K562 (cell line): ENCODE data around the gene ANKS1B. TPM values are rescaled to one million over a fixed set of nuclear protein-coding genes. Genes with fewer than 3 reads are reported as not detected.

ENCODE experiments used
- ATAC-seq: fragments of 200-7000 bp; cut with Tn5 transposase; 3 replicates; pipeline ENCODE4 v1.9.1; 2020; ENCODE audit warnings: moderate library complexity
- BruUV-seq: library from RNA; stranded (reverse); fragments of 400-500 nt; replicated peaks from 2 replicates; lab custom pipeline; 2021; lab: Mats Ljungman, UMichigan
- CTCF ChIA-PET: fragments of 300-600 bp; formaldehyde crosslinking; extraction: SDS; loops from one replicate; lab custom pipeline; 2021; ENCODE audit warnings: low intra/inter-chr PET ratio; lab: Yijun Ruan, JAX
- POLR2A ChIA-PET: fragments of 300-600, 350-650 bp; sonication (Branson Sonifier 250); formaldehyde crosslinking; extraction: SDS; loops from one replicate; lab custom pipeline; 2021; ENCODE audit warnings: antibody characterized with exemption, inconsistent platforms; lab: Yijun Ruan, JAX
- DNase-seq, 4 experiments: peaks; one replicate each; pipeline versions ENCODE4 v3.0.0 to v3.0.0-alpha.2; 2011 to 2018; ENCODE audit warnings: low spot score in 3 of 4, mixed read lengths in 3 of 4; ENCODE audit errors: extremely low read depth in 1 of 4
- FAIRE-seq: peaks from 2 replicates; lab custom pipeline; 2011; peaks lifted over from hg19 to GRCh38; lab: Jason Lieb, UNC
- H2AFZ ChIP-seq: 2 replicates; pipeline ENCODE4 v1.6.0; 2011; ENCODE audit warnings: low read depth, low read length, control low read depth, inconsistent platforms
- H3K27ac ChIP-seq: fragments of 200-600 bp; 3 replicates; pipeline ENCODE4 v1.8.0; 2011; ENCODE audit warnings: low read depth, mild to moderate bottlenecking, control low read depth, inconsistent platforms, low read length, moderate library complexity, mixed read lengths; ENCODE audit errors: extremely low read depth
- H3K27me3 ChIP-seq, 2 experiments: fragments of 300-600 bp in 1 of 2; 2 replicates in 1 of 2; 3 replicates in 1 of 2; pipeline versions ENCODE4 v1.6.0 to v1.8.0; 2011; ENCODE audit warnings: inconsistent platforms in 2 of 2, low read length in 2 of 2, mild to moderate bottlenecking in 1 of 2, mixed read lengths in 1 of 2, moderate library complexity in 1 of 2; ENCODE audit not compliant: control insufficient read depth in 2 of 2, insufficient read depth in 2 of 2
- H3K36me3 ChIP-seq: fragments of 300-600 bp; 3 replicates; pipeline ENCODE4 v1.8.0; 2011; ENCODE audit warnings: mild to moderate bottlenecking, low read length, inconsistent platforms; ENCODE audit not compliant: control insufficient read depth, insufficient read depth
- H3K4me1 ChIP-seq, 2 experiments: fragments of 200-600 bp in 1 of 2; replicated peaks in 1 of 2; 2 replicates in 1 of 2; 3 replicates in 1 of 2; pipeline versions ENCODE4 v1.5.1 to v1.8.0; 2011; ENCODE audit warnings: inconsistent platforms in 2 of 2, low read length in 2 of 2, mild to moderate bottlenecking in 1 of 2, mixed read lengths in 1 of 2, moderate library complexity in 1 of 2; ENCODE audit not compliant: control insufficient read depth in 2 of 2, insufficient read depth in 2 of 2
- H3K4me2 ChIP-seq: 2 replicates; pipeline ENCODE4 v1.6.1; 2011; ENCODE audit warnings: low read length, control low read depth, inconsistent platforms, mixed read lengths; ENCODE audit not compliant: insufficient read depth
- H3K4me3 ChIP-seq: fragments of 200-600 bp; sonication (generic), shearing (Covaris generic); 2 replicates; pipeline ENCODE4 v1.5.1; 2016; ENCODE audit warnings: control low read depth, inconsistent platforms
- H3K79me2 ChIP-seq: fragments of 200-600 bp; 3 replicates; pipeline ENCODE4 v1.8.0; 2011; ENCODE audit warnings: low read length, inconsistent platforms; ENCODE audit not compliant: control insufficient read depth, insufficient read depth
- H3K9ac ChIP-seq, 2 experiments: 2 replicates each; pipeline versions ENCODE4 v1.6.0 to v1.6.1; 2011; ENCODE audit warnings: low read depth in 2 of 2, low read length in 2 of 2, control low read depth in 1 of 2, inconsistent platforms in 1 of 2, mild to moderate bottlenecking in 1 of 2, mixed read lengths in 1 of 2; ENCODE audit not compliant: insufficient read depth in 1 of 2
- H3K9me1 ChIP-seq: one replicate; pipeline ENCODE4 v1.6.0; 2011; ENCODE audit warnings: inconsistent platforms, mild to moderate bottlenecking, low read length, moderate library complexity; ENCODE audit not compliant: control insufficient read depth, insufficient read depth
- H3K9me3 ChIP-seq: replicated peaks from 2 replicates; pipeline ENCODE4 v1.5.1; 2011; ENCODE audit warnings: low read depth, low read length, inconsistent platforms; ENCODE audit not compliant: control insufficient read depth, insufficient read depth
- H4K20me1 ChIP-seq: replicated peaks from 2 replicates; pipeline ENCODE4 v1.6.1; 2011; ENCODE audit warnings: low read length, inconsistent platforms, mixed read lengths; ENCODE audit not compliant: control insufficient read depth, insufficient read depth
- ETV1 ChIP-seq: fragments of 450-650 bp; conservative IDR thresholded peaks from 2 replicates; pipeline ENCODE4 v1.6.1; 2016; ENCODE audit warnings: missing genetic modification characterization, control low read depth, low read depth, missing compliant biosample characterization
- HDAC1 ChIP-seq, 2 experiments: fragments of 450-650 bp; IDR thresholded peaks; 2 replicates each; pipeline ENCODE4 v1.6.1; 2016 to 2017; ENCODE audit warnings: inconsistent platforms in 1 of 2, mild to moderate bottlenecking in 1 of 2, moderate library complexity in 1 of 2
- NEUROD1 ChIP-seq: fragments of 150-350 bp; IDR thresholded peaks from 2 replicates; pipeline ENCODE4 v1.6.1; 2014; ENCODE audit warnings: borderline replicate concordance, low read length, low read depth; ENCODE audit not compliant: partially characterized antibody
- RAD21 ChIP-seq, 2 experiments: fragments of 250-450 bp in 1 of 2; fragments of 450-650 bp in 1 of 2; sonication (Bioruptor Pico) in 1 of 2; formaldehyde crosslinking in 1 of 2; IDR thresholded peaks in 1 of 2; conservative IDR thresholded peaks in 1 of 2; 2 replicates each; pipeline versions ENCODE4 v1.4.0 to v1.8.0; 2020 to 2022; ENCODE audit warnings: mild to moderate bottlenecking in 2 of 2, moderate library complexity in 1 of 2
- SLC30A9 ChIP-seq: fragments of 250-450 bp; sonication (Bioruptor Pico); IDR thresholded peaks from 2 replicates; pipeline ENCODE4 v1.8.0; 2022; ENCODE audit warnings: mild to moderate bottlenecking, moderate library complexity
- TBP ChIP-seq: optimal IDR thresholded peaks from 2 replicates; pipeline ENCODE3; 2011; ENCODE audit warnings: low read depth, low read length, improper control_type of control experiment
- TCF3 ChIP-seq: sonication (generic); formaldehyde crosslinking; IDR thresholded peaks from 2 replicates; pipeline ENCODE4 v1.4.0; 2020; ENCODE audit warnings: mild to moderate bottlenecking, missing genetic modification reagents
- TEAD1 ChIP-seq, 2 experiments: fragments of 450-650 bp in 1 of 2; sonication (generic) in 1 of 2; formaldehyde crosslinking; IDR thresholded peaks; 2 replicates each; pipeline versions ENCODE4 v1.4.0 to v1.8.0; 2020 to 2022; ENCODE audit warnings: mild to moderate bottlenecking in 2 of 2, missing genetic modification reagents in 1 of 2
- XRCC5 ChIP-seq: fragments of 200-400 bp; formaldehyde crosslinking; IDR thresholded peaks from 2 replicates; pipeline ENCODE4 v1.6.1; 2017; ENCODE audit warnings: low read depth, mild to moderate bottlenecking, low read length
- ZNF121 ChIP-seq: sonication (generic); formaldehyde crosslinking; conservative IDR thresholded peaks from 2 replicates; pipeline ENCODE4 v1.8.0; 2022; ENCODE audit warnings: missing genetic modification reagents
- ZNF134 ChIP-seq: fragments of 250-450 bp; sonication (Bioruptor Pico); conservative IDR thresholded peaks from 2 replicates; pipeline ENCODE4 v1.4.0; 2020
- WGBS: fragments of 100-300 bp; shearing (Covaris generic); methylation state at CpG from one replicate; pipeline ENCODE4 v1.1.6; 2016; ENCODE audit warnings: low coverage, mixed read lengths; ENCODE audit not compliant: insufficient coverage; ENCODE audit errors: missing lambda C conversion rate; 5-methylcytosine and 5-hydroxymethylcytosine counted together
- in situ Hi-C: fragments of 300-500 bp; cut with MboI; formaldehyde crosslinking; loops from 4 replicates; pipeline ENCODE4 v1.15.0; 2018; ENCODE audit warnings: inconsistent platforms, mixed read lengths
- intact Hi-C: fragments of 100-400 bp; cut with micrococcal nuclease; formaldehyde crosslinking; loops from 2 replicates; pipeline ENCODE4 v1.14.2; 2022
- polyA plus RNA-seq, 8 experiments: library from polyadenylated mRNA; depleted of rRNA in 4 of 8; stranded (reverse) in 5 of 8; unstranded in 3 of 8; fragments of >200 nt; fragmentation: Nextera tagmentation in 2 of 8; fragmentation: Illumina TruSeq in 1 of 8; extraction: Ambion mirVana in 2 of 8; extraction: Trizol in 1 of 8; gene quantifications; 2 replicates each; pipeline versions ENCODE4 v1.2.1 to v1.2.3, GENCODE V29; 2011 to 2014; ENCODE audit warnings: inconsistent platforms in 1 of 8, missing spikeins in 1 of 8
- total RNA-seq, 7 experiments: library from RNA; depleted of rRNA in 6 of 7; stranded (reverse); fragments of >200 nt in 6 of 7; fragmentation: Illumina TruSeq in 2 of 7; extraction: Trizol in 2 of 7; gene quantifications; 2 replicates each; pipeline versions ENCODE4 v1.2.1 to v1.2.3, GENCODE V29; 2011 to 2021; ENCODE audit warnings: low replicate concordance in 1 of 7
- TF ChIP-seq, protein P1 (sequence below): fragments of 250-450 bp; sonication (Bioruptor Pico); IDR thresholded peaks from 2 replicates; pipeline ENCODE4 v1.9.0; 2021; ENCODE audit warnings: mild to moderate bottlenecking
- TF ChIP-seq, protein P2 (sequence below): sonication (generic); formaldehyde crosslinking; IDR thresholded peaks from 2 replicates; pipeline ENCODE4 v1.8.1; 2022; ENCODE audit warnings: missing genetic modification reagents
- TF ChIP-seq, protein P3 (sequence below): sonication (generic); formaldehyde crosslinking; IDR thresholded peaks from 2 replicates; pipeline ENCODE4 v1.8.1; 2023; ENCODE audit warnings: mild to moderate bottlenecking, missing genetic modification reagents

ANKS1B gene
- total and polyA plus RNA-seq, 9 of the 15 experiments (the other 6 are each of a cell fraction or from before 2014, with no cell fraction given): 0.04 to 0.47 (median 0.28) TPM; not detected in 4

DNA sequence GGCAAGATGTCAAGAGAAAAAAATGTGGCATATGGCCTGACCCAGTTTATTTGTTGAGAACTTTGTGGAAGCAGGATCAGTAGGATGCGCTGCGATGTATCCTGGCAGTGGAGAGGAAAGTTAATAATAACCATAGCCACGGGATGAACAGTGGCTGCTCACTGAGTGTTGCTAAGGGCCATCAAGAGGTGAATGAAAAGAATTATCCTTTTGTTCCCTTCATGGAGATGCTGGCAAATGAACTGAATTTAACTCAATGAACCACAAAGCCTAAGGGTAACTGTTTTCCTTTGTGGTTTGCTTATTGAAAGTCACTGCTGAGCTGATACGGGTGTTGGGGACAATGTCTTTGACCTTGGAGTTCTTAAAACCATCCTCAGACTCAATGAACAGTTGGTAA is 863.2 kb downstream of the ANKS1B start:
- intact Hi-C loops (no loop called here), in situ Hi-C loops (no loop called here)
- Histone ChIP-seq H3K27me3 (no peaks in the 10 kb centered on the region), H4K20me1 (no peaks in the 10 kb centered on the region), H3K27ac (no peak overlapping the region), H3K4me3 (no peak overlapping the region), H3K4me2 (no peak overlapping the region), H3K9ac (no peak overlapping the region), H3K79me2 (no peaks in the 10 kb centered on the region), H3K9me3 (no peaks in the 10 kb centered on the region), H3K36me3 (no peaks in the 10 kb centered on the region), H3K9me1 (no peaks in the 10 kb centered on the region), H2AFZ (no peak overlapping the region), H3K4me1 (no peaks in the 10 kb centered on the region)
- no peak for FAIRE-seq
- TF ChIP-seq TCF3 (CRISPR knock-in tag) (no peak), ZNF134 (no peak), TBP (no peak)
- BruUV-seq: no TSS peak
- ChIA-PET POLR2A (interaction anchor here (0.6 kb wide), 1 partner anchor 665 kb away, joined by 3 read pairs; no protein-coding TSS in a partner anchor), CTCF (no interaction called here)
- no peak for DNase-seq
- ATAC-seq: no peak
- WGBS: 0% methylated on average over 4 of the region's 4 CpGs

DNA sequence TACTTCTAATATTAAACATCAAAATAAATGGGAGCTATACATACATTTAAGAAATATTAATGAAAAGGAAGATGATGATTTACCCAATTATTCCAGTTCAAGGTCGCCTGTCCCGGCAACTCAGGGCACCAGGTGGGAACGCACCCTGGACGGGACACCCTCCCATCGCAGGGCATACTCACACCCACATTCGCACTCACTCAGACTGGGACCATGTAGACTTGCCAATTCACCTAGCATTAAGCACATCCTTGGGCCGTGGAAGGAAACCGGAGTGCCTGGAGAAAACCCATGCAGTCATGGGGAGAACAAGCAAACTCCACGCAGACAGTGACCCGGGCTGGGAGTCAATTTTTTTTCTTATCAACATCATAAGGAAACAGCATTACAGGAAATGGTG is 864.8 kb downstream of the ANKS1B start:
- Histone ChIP-seq H3K79me2 (no peaks in the 10 kb centered on the region), H4K20me1 (no peaks in the 10 kb centered on the region), H3K9me1 (no peaks in the 10 kb centered on the region), H3K4me1 (no peaks in the 10 kb centered on the region), H3K9ac (no peak overlapping the region), H3K27me3 (no peaks in the 10 kb centered on the region), H3K27ac (no peak overlapping the region), H2AFZ (no peak overlapping the region), H3K36me3 (no peaks in the 10 kb centered on the region), H3K4me2 (no peak overlapping the region), H3K9me3 (no peaks in the 10 kb centered on the region), H3K4me3 (no peak overlapping the region)
- ChIA-PET POLR2A (no interaction called here), CTCF (no interaction called here)
- in situ Hi-C loops: no loop called here
- no peak for ATAC-seq
- intact Hi-C loops: no loop called here
- WGBS: 0% methylated on average over 10 of the region's 10 CpGs
- DNase-seq: no peak
- FAIRE-seq: no peak
- BruUV-seq: no TSS peak
- no peak for TF ChIP-seq TEAD1 (CRISPR knock-in tag; IDR thresholded peaks at IDR 0.05)
- no peak for TF ChIP-seq HDAC1 (IDR thresholded peaks at IDR 0.05)
- no peak for TF ChIP-seq XRCC5
- TF ChIP-seq, protein P1, sequence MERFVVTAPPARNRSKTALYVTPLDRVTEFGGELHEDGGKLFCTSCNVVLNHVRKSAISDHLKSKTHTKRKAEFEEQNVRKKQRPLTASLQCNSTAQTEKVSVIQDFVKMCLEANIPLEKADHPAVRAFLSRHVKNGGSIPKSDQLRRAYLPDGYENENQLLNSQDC: no peak
- TF ChIP-seq, protein P2, sequence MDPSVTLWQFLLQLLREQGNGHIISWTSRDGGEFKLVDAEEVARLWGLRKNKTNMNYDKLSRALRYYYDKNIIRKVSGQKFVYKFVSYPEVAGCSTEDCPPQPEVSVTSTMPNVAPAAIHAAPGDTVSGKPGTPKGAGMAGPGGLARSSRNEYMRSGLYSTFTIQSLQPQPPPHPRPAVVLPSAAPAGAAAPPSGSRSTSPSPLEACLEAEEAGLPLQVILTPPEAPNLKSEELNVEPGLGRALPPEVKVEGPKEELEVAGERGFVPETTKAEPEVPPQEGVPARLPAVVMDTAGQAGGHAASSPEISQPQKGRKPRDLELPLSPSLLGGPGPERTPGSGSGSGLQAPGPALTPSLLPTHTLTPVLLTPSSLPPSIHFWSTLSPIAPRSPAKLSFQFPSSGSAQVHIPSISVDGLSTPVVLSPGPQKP (CRISPR knock-in tag): no peak
- TF ChIP-seq RAD21 (CRISPR knock-in tag; conservative IDR thresholded peaks at IDR 0.05 in 1 of 2, IDR thresholded peaks at IDR 0.05 in 1 of 2): no peak
- TF ChIP-seq NEUROD1: no peak
- TF ChIP-seq SLC30A9: no peak
- no peak for TF ChIP-seq ETV1
- TF ChIP-seq, protein P3, sequence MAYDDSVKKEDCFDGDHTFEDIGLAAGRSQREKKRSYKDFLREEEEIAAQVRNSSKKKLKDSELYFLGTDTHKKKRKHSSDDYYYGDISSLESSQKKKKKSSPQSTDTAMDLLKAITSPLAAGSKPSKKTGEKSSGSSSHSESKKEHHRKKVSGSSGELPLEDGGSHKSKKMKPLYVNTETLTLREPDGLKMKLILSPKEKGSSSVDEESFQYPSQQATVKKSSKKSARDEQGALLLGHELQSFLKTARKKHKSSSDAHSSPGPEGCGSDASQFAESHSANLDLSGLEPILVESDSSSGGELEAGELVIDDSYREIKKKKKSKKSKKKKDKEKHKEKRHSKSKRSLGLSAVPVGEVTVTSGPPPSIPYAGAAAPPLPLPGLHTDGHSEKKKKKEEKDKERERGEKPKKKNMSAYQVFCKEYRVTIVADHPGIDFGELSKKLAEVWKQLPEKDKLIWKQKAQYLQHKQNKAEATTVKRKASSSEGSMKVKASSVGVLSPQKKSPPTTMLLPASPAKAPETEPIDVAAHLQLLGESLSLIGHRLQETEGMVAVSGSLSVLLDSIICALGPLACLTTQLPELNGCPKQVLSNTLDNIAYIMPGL (CRISPR knock-in tag): no peak
- TF ChIP-seq ZNF121 (CRISPR knock-in tag): no peak
